ENCODE measurements around the gene FEM1B. TPM values are rescaled to one million over a fixed set of nuclear protein-coding genes. Genes with fewer than 3 reads are reported as not detected.

FEM1B gene
- total RNA-seq, 5 donors from 2014 or later (not counting 1 experiment from before 2014, with no cell fraction given) = 36.9 to 75.8 (median 55.3) TPM

- WGBS (ENCODE audit: insufficient coverage) = no CpG with 5 or more reads among the region's 1 CpG
- DNase-seq = peak in 1 of 35 experiments; percentile 5
- peaks cover 0 to 3% of the 10 kb centered on the region in 2 donors for H3K27me3 Mint-ChIP-seq
- Histone ChIP-seq H3K27ac (ENCODE audit: low read length) (no peak overlapping the region), H3K4me1 (ENCODE audit: control insufficient read depth in 1 of 2, extremely low read depth in 1 of 2, insufficient read depth in 2 of 2, low read length in 2 of 2) (no peaks in the 10 kb centered on the region), H3K36me3 (ENCODE audit: control insufficient read depth in 2 of 2, extremely low read depth in 1 of 2, insufficient read depth in 1 of 2, low read length in 1 of 2) (no peaks in the 10 kb centered on the region), H3K9me3 (no peaks in the 10 kb centered on the region), H3K4me3 (ENCODE audit: control insufficient read depth in 1 of 2, extremely low read depth in 1 of 2, low read length in 1 of 2) (no peak overlapping the region), H3K27me3 (replicated peaks in 1 of 2; ENCODE audit: control insufficient read depth in 2 of 2, extremely low read depth in 1 of 2, insufficient read depth in 2 of 2, low read length in 1 of 2) (peaks cover 0 to 33% of the 10 kb centered on the region in 2 experiments)
- H3K4me1 Mint-ChIP-seq = peaks cover 0 to 4% (median 0%) of the 10 kb centered on the region in 3 donors
- no peaks in the 10 kb centered on the region for H3K9me3 Mint-ChIP-seq
- no peak overlapping the region for H3K4me3 Mint-ChIP-seq
- H3K27ac Mint-ChIP-seq = no peak overlapping the region
- no peaks in the 10 kb centered on the region for H3K36me3 Mint-ChIP-seq
- ChIA-PET CTCF (no interaction called here), POLR2A (no interaction called here)
- no peak for ATAC-seq (replicated peaks in 1 of 4)
These were observed 37.5 kb downstream of the FEM1B start for GRCh38 chr15:68315035-68315434.

- Mint-ChIP-seq H3K27me3 (peaks cover 0 to 3% of the 10 kb centered on the region in 2 donors), H3K9me3 (no peaks in the 10 kb centered on the region), H3K27ac (peak overlapping the region in 1 of 2 donors; percentile 66), H3K4me1 (peaks cover 0 to 4% (median 0%) of the 10 kb centered on the region in 3 donors), H3K36me3 (no peaks in the 10 kb centered on the region), H3K4me3 (no peak overlapping the region)
- no peak overlapping the region for H3K27ac ChIP-seq (ENCODE audit: low read length)
- no peaks in the 10 kb centered on the region for H3K36me3 ChIP-seq (ENCODE audit: control insufficient read depth in 2 of 2, extremely low read depth in 1 of 2, insufficient read depth in 1 of 2, low read length in 1 of 2)
- no peak overlapping the region for H3K4me3 ChIP-seq (ENCODE audit: control insufficient read depth in 1 of 2, extremely low read depth in 1 of 2, low read length in 1 of 2)
- WGBS (ENCODE audit: insufficient coverage) = no CpG with 5 or more reads among the region's 11 CpGs
- DNase-seq = peak in 2 of 35 experiments; percentile 8 to 22
- ChIA-PET CTCF (no interaction called here), POLR2A (no interaction called here)
- H3K9me3 ChIP-seq = no peaks in the 10 kb centered on the region
- no peak for ATAC-seq (replicated peaks in 1 of 4)
- no peaks in the 10 kb centered on the region for H3K4me1 ChIP-seq (ENCODE audit: control insufficient read depth in 1 of 2, extremely low read depth in 1 of 2, insufficient read depth in 2 of 2, low read length in 2 of 2)
- peaks cover 0 to 33% of the 10 kb centered on the region in 2 experiments for H3K27me3 ChIP-seq (replicated peaks in 1 of 2; ENCODE audit: control insufficient read depth in 2 of 2, extremely low read depth in 1 of 2, insufficient read depth in 2 of 2, low read length in 1 of 2)
These were observed 38.0 kb downstream of the FEM1B start for GRCh38 chr15:68315495-68316031.

- H3K27ac Mint-ChIP-seq = no peak overlapping the region
- H3K9me3 Mint-ChIP-seq = no peaks in the 10 kb centered on the region
- Histone ChIP-seq H3K27me3 (replicated peaks in 1 of 2; ENCODE audit: control insufficient read depth in 2 of 2, extremely low read depth in 1 of 2, insufficient read depth in 2 of 2, low read length in 1 of 2) (peaks cover 0 to 34% of the 10 kb centered on the region in 2 experiments), H3K4me3 (ENCODE audit: control insufficient read depth in 1 of 2, extremely low read depth in 1 of 2, low read length in 1 of 2) (no peak overlapping the region), H3K36me3 (ENCODE audit: control insufficient read depth in 2 of 2, extremely low read depth in 1 of 2, insufficient read depth in 1 of 2, low read length in 1 of 2) (no peaks in the 10 kb centered on the region), H3K9me3 (no peaks in the 10 kb centered on the region), H3K27ac (ENCODE audit: low read length) (no peak overlapping the region), H3K4me1 (ENCODE audit: control insufficient read depth in 1 of 2, extremely low read depth in 1 of 2, insufficient read depth in 2 of 2, low read length in 2 of 2) (no peaks in the 10 kb centered on the region)
- CTCF ChIA-PET = no interaction called here
- peaks cover 0 to 3% of the 10 kb centered on the region in 2 donors for H3K27me3 Mint-ChIP-seq
- WGBS (ENCODE audit: insufficient coverage) = 84% methylated on average over 12 of the region's 17 CpGs
- POLR2A ChIA-PET = no interaction called here
- H3K4me1 Mint-ChIP-seq = peaks cover 0 to 4% (median 0%) of the 10 kb centered on the region in 3 donors
- no peaks in the 10 kb centered on the region for H3K36me3 Mint-ChIP-seq
- no peak overlapping the region for H3K4me3 Mint-ChIP-seq
- peak in 2 of 35 experiments; percentile 4 to 7 for DNase-seq
- ATAC-seq (replicated peaks in 1 of 4) = no peak
These were observed 38.7 kb downstream of the FEM1B start for GRCh38 chr15:68316061-68316804.

- H3K9me3 ChIP-seq = no peaks in the 10 kb centered on the region
- POLR2A ChIA-PET = no interaction called here
- peaks cover 0 to 35% of the 10 kb centered on the region in 2 experiments for H3K27me3 ChIP-seq (replicated peaks in 1 of 2; ENCODE audit: control insufficient read depth in 2 of 2, extremely low read depth in 1 of 2, insufficient read depth in 2 of 2, low read length in 1 of 2)
- no peak overlapping the region for H3K27ac ChIP-seq (ENCODE audit: low read length)
- CTCF ChIA-PET = no interaction called here
- WGBS (ENCODE audit: insufficient coverage) = 82% methylated on average over 10 of the region's 16 CpGs
- H3K4me1 ChIP-seq (ENCODE audit: control insufficient read depth in 1 of 2, extremely low read depth in 1 of 2, insufficient read depth in 2 of 2, low read length in 2 of 2) = no peaks in the 10 kb centered on the region
- DNase-seq = no peak
- Mint-ChIP-seq H3K4me1 (peaks cover 0 to 4% (median 0%) of the 10 kb centered on the region in 3 donors), H3K27me3 (peaks cover 0 to 3% of the 10 kb centered on the region in 2 donors), H3K9me3 (no peaks in the 10 kb centered on the region), H3K27ac (no peak overlapping the region), H3K4me3 (no peak overlapping the region), H3K36me3 (no peaks in the 10 kb centered on the region)
- no peak overlapping the region for H3K4me3 ChIP-seq (ENCODE audit: control insufficient read depth in 1 of 2, extremely low read depth in 1 of 2, low read length in 1 of 2)
- no peak for ATAC-seq (replicated peaks in 1 of 4)
- H3K36me3 ChIP-seq (ENCODE audit: control insufficient read depth in 2 of 2, extremely low read depth in 1 of 2, insufficient read depth in 1 of 2, low read length in 1 of 2) = no peaks in the 10 kb centered on the region
These were observed 39.9 kb downstream of the FEM1B start for GRCh38 chr15:68317281-68318007.

GRCh38 chr15:68318008-68318835 lies 40.7 kb downstream of the FEM1B start:
- Mint-ChIP-seq H3K9me3 (no peaks in the 10 kb centered on the region), H3K4me1 (peaks cover 0 to 4% (median 0%) of the 10 kb centered on the region in 3 donors), H3K4me3 (no peak overlapping the region), H3K27me3 (peaks cover 0 to 3% of the 10 kb centered on the region in 2 donors), H3K36me3 (no peaks in the 10 kb centered on the region), H3K27ac (no peak overlapping the region)
- ATAC-seq (replicated peaks in 1 of 4) (no peak), DNase-seq (no peak)
- Histone ChIP-seq H3K36me3 (ENCODE audit: control insufficient read depth in 2 of 2, extremely low read depth in 1 of 2, insufficient read depth in 1 of 2, low read length in 1 of 2) (no peaks in the 10 kb centered on the region), H3K27me3 (replicated peaks in 1 of 2; ENCODE audit: control insufficient read depth in 2 of 2, extremely low read depth in 1 of 2, insufficient read depth in 2 of 2, low read length in 1 of 2) (peaks cover 0 to 34% of the 10 kb centered on the region in 2 experiments), H3K9me3 (no peaks in the 10 kb centered on the region), H3K27ac (ENCODE audit: low read length) (no peak overlapping the region), H3K4me1 (ENCODE audit: control insufficient read depth in 1 of 2, extremely low read depth in 1 of 2, insufficient read depth in 2 of 2, low read length in 2 of 2) (no peaks in the 10 kb centered on the region), H3K4me3 (ENCODE audit: control insufficient read depth in 1 of 2, extremely low read depth in 1 of 2, low read length in 1 of 2) (no peak overlapping the region)
- ChIA-PET POLR2A (no interaction called here), CTCF (no interaction called here)
- 90% methylated on average over 3 of the region's 6 CpGs for WGBS (ENCODE audit: insufficient coverage)

All from T-cell (primary cell).